ENCODE data around the gene WDR87.
"Not testable (repeated sequence)": the region's sequence is repeated elsewhere in the genome, so short reads cannot be mapped to it uniquely, and the experiment has no call there.

WDR87 gene

GRCh38 chr19:37876032-37876431 is 30.4 kb downstream of the WDR87 start:
- DNase-seq, result no peak

- no peak for DNase-seq
Measured at GRCh38 chr19:37874784-37875183, 31.6 kb downstream of the WDR87 start.

GRCh38 chr19:37872383-37872782 is 34.0 kb downstream of the WDR87 start:
- no peak for DNase-seq

GRCh38 chr19:37869766-37870340 is 36.5 kb downstream of the WDR87 start:
- no peak for DNase-seq

GRCh38 chr19:37867831-37868230 is 38.6 kb downstream of the WDR87 start:
- no peak for DNase-seq

- DNase-seq, result not testable (repeated sequence)
Measured at GRCh38 chr19:37865930-37866329, 40.5 kb downstream of the WDR87 start.

GRCh38 chr19:37864501-37864900 is 41.9 kb downstream of the WDR87 start:
- no peak for DNase-seq

GRCh38 chr19:37855098-37855497 is 51.3 kb downstream of the WDR87 start:
- peak in 1 of 2 donors; percentile 1 for DNase-seq

- DNase-seq, result no peak
Measured at GRCh38 chr19:37845932-37846331, 60.5 kb downstream of the WDR87 start.

Data from inflammatory macrophage (primary cell).